Endodermal cell (in vitro differentiated cells): Measurements from ENCODE around the gene FBXW7. TPM values are rescaled to one million over a fixed set of nuclear protein-coding genes. Genes with fewer than 3 reads are reported as not detected.

Experiments used
- DNase-seq: peaks from one replicate; pipeline ENCODE4 v3.0.0-alpha.2; 2017
- H3K27ac ChIP-seq: 2 replicates; pipeline ENCODE4 v1.5.1; 2013; ENCODE audit warnings: mild to moderate bottlenecking, low read depth, low read length, moderate library complexity
- H3K27me3 ChIP-seq: 2 replicates; pipeline ENCODE4 v1.6.1; 2013; ENCODE audit warnings: mild to moderate bottlenecking, low read length, moderate library complexity; ENCODE audit not compliant: insufficient read depth, control insufficient read depth, poor library complexity, severe bottlenecking
- H3K36me3 ChIP-seq: 2 replicates; pipeline ENCODE4 v1.7.0; 2013; ENCODE audit warnings: mild to moderate bottlenecking, low read length, moderate library complexity; ENCODE audit not compliant: control insufficient read depth, insufficient read depth
- H3K4me1 ChIP-seq: one replicate; pipeline ENCODE4 v1.7.0; 2013; ENCODE audit warnings: low read length; ENCODE audit not compliant: control insufficient read depth, insufficient read depth
- H3K4me3 ChIP-seq: 2 replicates; pipeline ENCODE4 v1.5.1; 2013; ENCODE audit warnings: mild to moderate bottlenecking, low read length, moderate library complexity
- H3K9ac ChIP-seq: 2 replicates; pipeline ENCODE4 v1.6.1; 2013; ENCODE audit warnings: mild to moderate bottlenecking, low read length, moderate library complexity; ENCODE audit not compliant: poor library complexity, severe bottlenecking; ENCODE audit errors: extremely low read depth
- H3K9me3 ChIP-seq: 2 replicates; pipeline ENCODE4 v1.6.1; 2013; ENCODE audit warnings: mild to moderate bottlenecking, low read length, moderate library complexity; ENCODE audit not compliant: control insufficient read depth
- H3K27ac Mint-ChIP-seq: 2 replicates; pipeline ENCODE4 v1.8.0; 2020; ENCODE audit warnings: mixed read lengths
- H3K27me3 Mint-ChIP-seq: 2 replicates; pipeline ENCODE4 v1.8.0; 2021; ENCODE audit warnings: mild to moderate bottlenecking, mixed read lengths; ENCODE audit not compliant: insufficient read depth
- H3K36me3 Mint-ChIP-seq: 2 replicates; pipeline ENCODE4 v1.8.0; 2020; ENCODE audit warnings: low read depth, mixed read lengths
- H3K4me1 Mint-ChIP-seq: 2 replicates; pipeline ENCODE4 v1.8.0; 2020; ENCODE audit warnings: mixed read lengths
- H3K4me3 Mint-ChIP-seq: 2 replicates; pipeline ENCODE4 v1.8.0; 2020; ENCODE audit warnings: mild to moderate bottlenecking, moderate library complexity, mixed read lengths
- H3K9me3 Mint-ChIP-seq: 2 replicates; pipeline ENCODE4 v1.8.0; 2020; ENCODE audit warnings: mild to moderate bottlenecking, mixed read lengths
- CTCF ChIP-seq: fragments of 200-600 bp; sonication (generic); conservative IDR thresholded peaks from 2 replicates; pipeline ENCODE4 v1.5.0; 2021; ENCODE audit warnings: antibody characterized with exemption, mild to moderate bottlenecking
- WGBS, 2 experiments: methylation state at CpG; one replicate each; pipeline versions ENCODE4 v1.1.5 to v1.1.7; 2013; ENCODE audit warnings: missing lambda C conversion rate in 2 of 2, mixed read lengths in 1 of 2; ENCODE audit not compliant: insufficient coverage in 1 of 2, insufficient read length in 1 of 2; 5-methylcytosine and 5-hydroxymethylcytosine counted together
- total RNA-seq, 2 donors: library from RNA; stranded (reverse); fragmentation: NEBNext Ultra II Directional in 1 of 2; extraction: Animal tissue kit (Norgen Biotek cat#: 25700) in 1 of 2; gene quantifications; 2 replicates in 1 of 2; 3 replicates in 1 of 2; pipeline ENCODE4 v1.2.1, GENCODE V29; 2021

Gene FBXW7
- total RNA-seq, 2 donors from 2014 or later: 34.3 to 34.4 TPM

DNA sequence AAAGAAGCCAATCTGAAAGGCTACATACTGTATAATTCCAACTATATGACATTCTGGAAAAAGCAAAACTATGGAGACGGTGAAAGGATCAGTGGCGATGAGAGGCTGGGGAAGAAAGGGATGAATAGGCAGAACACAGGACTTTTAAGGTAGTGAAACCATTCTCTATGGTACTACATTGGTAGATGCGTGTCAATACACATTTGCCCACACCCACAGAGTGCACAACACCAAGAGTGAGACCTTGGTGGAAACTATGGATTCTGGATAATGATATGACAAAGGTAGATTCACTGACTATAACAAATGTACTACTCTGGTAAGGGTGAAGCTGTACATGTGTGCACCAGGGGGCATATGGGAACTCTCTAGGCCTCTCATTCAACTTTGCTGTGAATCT, 134.5 kb downstream of the FBXW7 start:
- H3K27me3 Mint-ChIP-seq: no peaks in the 10 kb centered on the region
- peaks cover 10% of the 10 kb centered on the region for H3K4me1 Mint-ChIP-seq
- Histone ChIP-seq H3K4me3 (no peak overlapping the region), H3K27me3 (no peaks in the 10 kb centered on the region), H3K27ac (no peak overlapping the region), H3K36me3 (no peaks in the 10 kb centered on the region), H3K9ac (no peak overlapping the region), H3K4me1 (no peaks in the 10 kb centered on the region), H3K9me3 (no peaks in the 10 kb centered on the region)
- H3K9me3 Mint-ChIP-seq: no peaks in the 10 kb centered on the region
- H3K36me3 Mint-ChIP-seq: peaks cover 9% of the 10 kb centered on the region
- no peak for DNase-seq
- no peak overlapping the region for H3K27ac Mint-ChIP-seq
- 82 to 100% methylated on average over 2 to 3 of the region's 3 CpGs for WGBS, 2 experiments
- H3K4me3 Mint-ChIP-seq: no peak overlapping the region
- peak; percentile 19 for TF ChIP-seq CTCF

DNA sequence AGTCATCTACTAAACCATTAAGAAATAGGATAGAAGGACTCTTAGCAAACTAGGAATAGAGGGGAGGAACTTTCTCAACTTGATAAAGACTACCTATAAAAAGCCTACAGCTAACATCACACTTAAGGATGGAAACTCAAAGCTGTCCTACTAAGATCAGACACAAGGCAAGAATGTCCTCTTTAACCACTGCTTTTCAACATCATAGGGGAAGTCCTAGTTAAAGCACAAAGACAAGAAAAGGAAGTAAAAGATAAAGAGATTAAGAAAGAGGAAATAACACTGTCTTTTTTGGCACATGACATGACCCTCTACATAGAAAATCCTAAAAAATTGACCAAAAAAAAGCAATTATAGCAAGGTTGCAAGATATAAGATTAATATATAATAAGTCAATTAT, 136.6 kb downstream of the FBXW7 start:
- Mint-ChIP-seq H3K4me1 (peaks cover 10% of the 10 kb centered on the region), H3K27me3 (no peaks in the 10 kb centered on the region), H3K36me3 (peaks cover 9% of the 10 kb centered on the region), H3K4me3 (no peak overlapping the region), H3K27ac (no peak overlapping the region), H3K9me3 (no peaks in the 10 kb centered on the region)
- H3K9ac ChIP-seq: no peak overlapping the region
- H3K9me3 ChIP-seq: no peaks in the 10 kb centered on the region
- no peak for TF ChIP-seq CTCF
- H3K4me3 ChIP-seq: no peak overlapping the region
- H3K36me3 ChIP-seq: no peaks in the 10 kb centered on the region
- no peak overlapping the region for H3K27ac ChIP-seq
- DNase-seq: no peak
- H3K27me3 ChIP-seq: no peaks in the 10 kb centered on the region
- no peaks in the 10 kb centered on the region for H3K4me1 ChIP-seq

- Mint-ChIP-seq H3K27me3 (no peaks in the 10 kb centered on the region), H3K27ac (no peak overlapping the region), H3K9me3 (no peaks in the 10 kb centered on the region), H3K4me3 (no peak overlapping the region), H3K4me1 (peaks cover 3% of the 10 kb centered on the region), H3K36me3 (peaks cover 9% of the 10 kb centered on the region)
- TF ChIP-seq CTCF: peak; percentile 77
- H3K4me3 ChIP-seq: no peak overlapping the region
- H3K27ac ChIP-seq: no peak overlapping the region
- H3K9ac ChIP-seq: no peak overlapping the region
- no CpG with 5 or more reads among the region's 1 CpG for WGBS, 2 experiments
- H3K36me3 ChIP-seq: no peaks in the 10 kb centered on the region
- no peaks in the 10 kb centered on the region for H3K9me3 ChIP-seq
- H3K4me1 ChIP-seq: no peaks in the 10 kb centered on the region
- no peaks in the 10 kb centered on the region for H3K27me3 ChIP-seq
- DNase-seq: no peak
Observed at GRCh38 chr4:152398060-152398459, 137.8 kb downstream of the FBXW7 start.
